Gastrocnemius medialis (tissue), 4 donors: ENCODE results near the gene ENTREP1. TPM values are rescaled to one million over a fixed set of nuclear protein-coding genes. Genes with fewer than 3 reads are reported as not detected.

Experiments used
- total RNA-seq, 4 donors: library from RNA; depleted of rRNA; stranded (reverse); fragments of >200 nt; gene quantifications; one replicate each; pipeline versions ENCODE4 v1.1.0 to v1.2.3, GENCODE V29; 2016

The ENTREP1 gene
- total RNA-seq, 4 donors from 2014 or later = 10.8 to 26.8 (median 17.1) TPM

Other genes with a start within 250 kb of the ENTREP1 start
- 10 to 100 TPM; 10.5 to 23.1 (median 17.6) TPM for gene TJP2, start 150.9 kb upstream of the ENTREP1 start, total RNA-seq